Measurements from ENCODE around the gene PDE10A.

- TF ChIP-seq CTCF (IDR thresholded peaks at IDR 0.05; ENCODE audit: poor library complexity) (no peak), EZH2phosphoT487 (IDR thresholded peaks at IDR 0.05; ENCODE audit: low read depth, severe bottlenecking, unreplicated experiment) (no peak)
These were observed 26.5 kb downstream of the PDE10A start for GRCh38 chr6:165636402-165637048.
